ENCODE results near the gene GAST. TPM values are rescaled to one million over a fixed set of nuclear protein-coding genes. Genes with fewer than 3 reads are reported as not detected.

Gene GAST
- total and polyA plus RNA-seq, 8 donors = not detected

DNA sequence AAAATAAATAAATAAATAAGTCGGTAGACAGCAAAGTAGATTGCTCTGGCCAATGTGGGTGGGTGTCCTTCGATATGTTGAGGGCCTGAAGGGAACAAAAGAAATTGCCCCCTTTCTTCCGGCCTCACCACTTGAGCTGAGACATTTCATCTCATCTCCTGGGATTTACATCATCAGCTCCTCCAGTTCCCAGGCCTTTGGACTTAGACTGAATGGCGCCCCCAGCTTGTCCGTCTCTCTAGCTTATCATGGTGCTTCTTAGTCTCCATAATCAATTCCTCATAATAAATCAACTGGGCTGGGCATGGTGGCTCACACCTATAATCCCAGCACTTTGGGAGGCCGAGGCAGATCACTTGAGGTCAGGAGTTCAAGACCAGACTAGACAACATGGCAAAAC, 36.1 kb downstream of the GAST start:
- H3K4me3 ChIP-seq = no peak overlapping the region
- intact Hi-C loops (cut with DNase I) = no loop called here
- no peaks in the 10 kb centered on the region for H3K9me3 ChIP-seq
- H3K27me3 ChIP-seq = no peaks in the 10 kb centered on the region
- no peaks in the 10 kb centered on the region for H3K4me1 ChIP-seq
- H3K27ac ChIP-seq = no peak overlapping the region
- ATAC-seq = no peak
- TF ChIP-seq, protein P1, sequence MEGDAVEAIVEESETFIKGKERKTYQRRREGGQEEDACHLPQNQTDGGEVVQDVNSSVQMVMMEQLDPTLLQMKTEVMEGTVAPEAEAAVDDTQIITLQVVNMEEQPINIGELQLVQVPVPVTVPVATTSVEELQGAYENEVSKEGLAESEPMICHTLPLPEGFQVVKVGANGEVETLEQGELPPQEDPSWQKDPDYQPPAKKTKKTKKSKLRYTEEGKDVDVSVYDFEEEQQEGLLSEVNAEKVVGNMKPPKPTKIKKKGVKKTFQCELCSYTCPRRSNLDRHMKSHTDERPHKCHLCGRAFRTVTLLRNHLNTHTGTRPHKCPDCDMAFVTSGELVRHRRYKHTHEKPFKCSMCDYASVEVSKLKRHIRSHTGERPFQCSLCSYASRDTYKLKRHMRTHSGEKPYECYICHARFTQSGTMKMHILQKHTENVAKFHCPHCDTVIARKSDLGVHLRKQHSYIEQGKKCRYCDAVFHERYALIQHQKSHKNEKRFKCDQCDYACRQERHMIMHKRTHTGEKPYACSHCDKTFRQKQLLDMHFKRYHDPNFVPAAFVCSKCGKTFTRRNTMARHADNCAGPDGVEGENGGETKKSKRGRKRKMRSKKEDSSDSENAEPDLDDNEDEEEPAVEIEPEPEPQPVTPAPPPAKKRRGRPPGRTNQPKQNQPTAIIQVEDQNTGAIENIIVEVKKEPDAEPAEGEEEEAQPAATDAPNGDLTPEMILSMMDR (IDR thresholded peaks at IDR 0.05) = no peak
- no peak for DNase-seq
- peaks cover 0 to 3% of the 10 kb centered on the region in 2 donors for H3K36me3 ChIP-seq

DNA sequence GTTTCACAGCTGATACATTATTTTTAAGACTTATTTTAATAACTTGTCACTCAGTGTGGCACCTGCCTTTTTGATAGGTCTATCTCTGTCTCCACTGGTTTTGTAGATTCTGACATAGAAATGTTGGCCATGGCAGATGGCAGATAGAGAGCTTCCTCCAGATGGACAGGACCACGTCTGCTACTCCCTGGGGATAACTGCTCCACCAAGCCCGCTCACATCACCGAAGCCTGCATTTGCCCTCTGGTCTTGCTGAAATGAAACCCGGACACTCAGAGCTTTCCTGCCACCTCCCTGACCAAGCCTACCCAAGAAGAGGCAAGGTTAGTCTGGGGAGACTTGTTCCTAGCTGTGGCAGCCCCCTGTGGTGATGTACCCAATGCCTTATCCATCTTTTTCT, 38.7 kb downstream of the GAST start:
- H3K27me3 ChIP-seq = no peaks in the 10 kb centered on the region
- DNase-seq (no peak), ATAC-seq (no peak)
- no peak overlapping the region for H3K4me3 ChIP-seq
- no peaks in the 10 kb centered on the region for H3K9me3 ChIP-seq
- no peak overlapping the region for H3K27ac ChIP-seq
- H3K4me1 ChIP-seq = no peaks in the 10 kb centered on the region
- TF ChIP-seq, protein P1 (IDR thresholded peaks at IDR 0.05) = no peak
- peaks cover 0 to 25% of the 10 kb centered on the region in 2 donors for H3K36me3 ChIP-seq
- intact Hi-C loops (cut with DNase I) = no loop called here

DNA sequence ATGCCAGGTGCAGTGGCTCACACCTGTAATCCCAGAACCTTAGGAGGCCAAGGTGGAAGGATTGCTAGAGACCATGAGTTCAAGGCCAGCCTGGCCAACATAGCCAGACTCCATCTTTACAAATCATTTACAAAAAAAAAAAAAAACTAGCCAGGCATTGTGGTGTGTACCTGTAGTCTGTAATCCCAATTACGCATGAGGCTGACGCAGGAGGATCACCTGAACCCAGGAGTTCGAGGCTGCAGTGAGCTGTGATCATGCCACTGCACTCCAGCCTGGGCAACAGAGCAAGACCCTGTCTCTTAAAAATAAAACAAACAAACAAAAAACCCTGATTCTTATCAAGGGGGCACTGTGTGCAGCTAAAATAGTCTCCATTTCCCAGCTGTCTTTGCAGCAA, 39.2 kb downstream of the GAST start:
- Histone ChIP-seq H3K36me3 (peaks cover 0 to 30% of the 10 kb centered on the region in 2 donors), H3K27ac (no peak overlapping the region), H3K9me3 (no peaks in the 10 kb centered on the region), H3K4me1 (no peaks in the 10 kb centered on the region), H3K27me3 (no peaks in the 10 kb centered on the region), H3K4me3 (no peak overlapping the region)
- no peak for ATAC-seq
- intact Hi-C loops (cut with DNase I) = no loop called here
- DNase-seq = no peak
- TF ChIP-seq, protein P1 (IDR thresholded peaks at IDR 0.05) = no peak

DNA sequence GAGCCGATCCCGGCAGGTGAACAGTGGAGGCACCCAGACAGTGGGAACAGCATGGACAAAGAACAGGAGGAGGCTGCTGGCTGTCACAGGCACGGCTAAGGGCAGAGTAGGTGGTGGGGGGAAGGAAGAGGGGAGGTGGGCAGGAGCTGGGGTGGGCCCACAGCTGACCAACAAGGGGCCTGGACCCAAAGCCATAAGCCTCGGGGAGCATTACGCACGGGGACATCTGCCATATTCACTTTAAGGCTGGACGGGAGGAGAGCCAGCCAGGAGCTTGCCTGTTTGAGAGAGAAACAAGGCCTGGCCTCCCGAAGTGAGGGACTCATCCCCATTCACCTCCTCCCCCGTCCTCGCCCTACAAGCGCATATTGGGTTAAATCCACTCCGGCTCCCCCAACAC, 41.9 kb downstream of the GAST start:
- intact Hi-C loops (cut with DNase I) = no loop called here
- H3K27me3 ChIP-seq = no peaks in the 10 kb centered on the region
- no peak overlapping the region for H3K27ac ChIP-seq
- H3K9me3 ChIP-seq = no peaks in the 10 kb centered on the region
- TF ChIP-seq, protein P1 (IDR thresholded peaks at IDR 0.05) = no peak
- DNase-seq = no peak
- no peak for ATAC-seq
- H3K36me3 ChIP-seq = peaks cover 0 to 57% of the 10 kb centered on the region in 2 donors
- H3K4me1 ChIP-seq = no peaks in the 10 kb centered on the region
- no peak overlapping the region for H3K4me3 ChIP-seq

DNA sequence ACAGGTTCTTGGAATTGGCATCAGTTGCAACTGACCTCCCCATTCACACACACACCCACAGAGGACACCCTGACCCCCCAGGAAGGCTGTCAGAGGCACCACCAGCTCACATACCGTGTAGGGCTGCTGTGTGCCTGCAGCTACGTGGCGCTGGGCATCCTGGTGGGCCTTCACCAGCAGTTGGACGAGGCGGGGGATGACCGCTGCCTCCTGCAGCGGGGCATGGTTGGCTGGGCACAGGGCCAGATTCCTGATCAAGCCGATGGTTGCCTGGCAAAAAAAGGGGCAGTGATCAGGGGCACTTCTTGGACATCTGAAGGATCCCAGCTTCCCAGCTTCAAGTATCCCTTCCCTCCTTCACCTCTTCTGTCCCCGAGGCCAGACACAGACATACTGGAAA, 46.5 kb downstream of the GAST start:
- DNase-seq = no peak
- peaks cover 0 to 96% of the 10 kb centered on the region in 2 donors for H3K36me3 ChIP-seq
- no peaks in the 10 kb centered on the region for H3K9me3 ChIP-seq
- TF ChIP-seq, protein P1 (IDR thresholded peaks at IDR 0.05) = no peak
- no peaks in the 10 kb centered on the region for H3K4me1 ChIP-seq
- ATAC-seq = no peak
- intact Hi-C loops (cut with DNase I) = no loop called here
- no peaks in the 10 kb centered on the region for H3K27me3 ChIP-seq
- no peak overlapping the region for H3K27ac ChIP-seq
- H3K4me3 ChIP-seq = no peak overlapping the region

All from left lung (tissue), 10 donors.